Liver (tissue), 3 donors: ENCODE results near the gene GSTO2.

ENCODE experiments used
- FOXA1 ChIP-seq: IDR thresholded peaks from 2 replicates; pipeline ENCODE4 v1.6.1; 2016; ENCODE audit warnings: antibody characterized with exemption
- SP1 ChIP-seq: IDR thresholded peaks from 2 replicates; pipeline ENCODE4 v1.6.1; 2018; ENCODE audit warnings: antibody characterized with exemption, mild to moderate bottlenecking
- TAF1 ChIP-seq: conservative IDR thresholded peaks from 2 replicates; pipeline ENCODE4 v1.6.1; 2016; ENCODE audit warnings: antibody characterized with exemption, mild to moderate bottlenecking
- YY1 ChIP-seq: IDR thresholded peaks from 2 replicates; pipeline ENCODE4 v1.6.1; 2016; ENCODE audit warnings: antibody characterized with exemption, mild to moderate bottlenecking
- TF ChIP-seq, protein P1 (sequence below): fragments of 150-350 bp; IDR thresholded peaks from 2 replicates; pipeline ENCODE4 v1.5.1; 2017; ENCODE audit warnings: improper control_type of control experiment, low read depth, low read length; ENCODE audit not compliant: missing input control
- TF ChIP-seq, protein P2 (sequence below): IDR thresholded peaks from 2 replicates; pipeline ENCODE4 v1.6.1; 2016; ENCODE audit warnings: antibody characterized with exemption
- TF ChIP-seq, protein P3 (sequence below): IDR thresholded peaks from 2 replicates; pipeline ENCODE4 v1.6.1; 2016; ENCODE audit warnings: antibody characterized with exemption
- TF ChIP-seq, protein P4 (sequence below): IDR thresholded peaks from 2 replicates; pipeline ENCODE4 v1.6.1; 2016; ENCODE audit warnings: antibody characterized with exemption, mild to moderate bottlenecking
- TF ChIP-seq, protein P5 (sequence below): IDR thresholded peaks from 2 replicates; pipeline ENCODE4 v1.6.1; 2016; ENCODE audit warnings: antibody characterized with exemption
- donor health status: healthy.
- donor health status: healthy.

DNA sequence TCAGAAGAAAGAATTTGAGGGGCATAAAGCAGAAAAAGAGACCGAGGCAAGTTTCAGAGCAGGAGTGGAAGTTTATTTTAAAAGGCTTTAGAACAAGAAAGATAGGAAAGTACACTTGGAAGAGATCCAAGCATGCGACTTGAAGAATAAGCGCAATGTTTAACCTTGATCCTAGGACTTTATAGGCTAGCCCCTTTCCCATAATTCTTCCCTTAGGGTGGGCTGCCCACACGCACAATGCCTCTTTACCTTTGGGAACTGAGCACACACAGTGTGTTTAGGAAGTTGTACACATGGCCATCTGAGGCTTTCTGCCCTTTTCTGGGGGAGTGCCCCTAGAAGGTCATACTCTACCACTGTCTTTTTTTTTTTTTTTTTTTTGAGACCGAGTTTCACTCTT, 25.5 kb upstream of the GSTO2 start:
- TF ChIP-seq, protein P1, sequence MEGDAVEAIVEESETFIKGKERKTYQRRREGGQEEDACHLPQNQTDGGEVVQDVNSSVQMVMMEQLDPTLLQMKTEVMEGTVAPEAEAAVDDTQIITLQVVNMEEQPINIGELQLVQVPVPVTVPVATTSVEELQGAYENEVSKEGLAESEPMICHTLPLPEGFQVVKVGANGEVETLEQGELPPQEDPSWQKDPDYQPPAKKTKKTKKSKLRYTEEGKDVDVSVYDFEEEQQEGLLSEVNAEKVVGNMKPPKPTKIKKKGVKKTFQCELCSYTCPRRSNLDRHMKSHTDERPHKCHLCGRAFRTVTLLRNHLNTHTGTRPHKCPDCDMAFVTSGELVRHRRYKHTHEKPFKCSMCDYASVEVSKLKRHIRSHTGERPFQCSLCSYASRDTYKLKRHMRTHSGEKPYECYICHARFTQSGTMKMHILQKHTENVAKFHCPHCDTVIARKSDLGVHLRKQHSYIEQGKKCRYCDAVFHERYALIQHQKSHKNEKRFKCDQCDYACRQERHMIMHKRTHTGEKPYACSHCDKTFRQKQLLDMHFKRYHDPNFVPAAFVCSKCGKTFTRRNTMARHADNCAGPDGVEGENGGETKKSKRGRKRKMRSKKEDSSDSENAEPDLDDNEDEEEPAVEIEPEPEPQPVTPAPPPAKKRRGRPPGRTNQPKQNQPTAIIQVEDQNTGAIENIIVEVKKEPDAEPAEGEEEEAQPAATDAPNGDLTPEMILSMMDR: no peak
- TF ChIP-seq, protein P2, sequence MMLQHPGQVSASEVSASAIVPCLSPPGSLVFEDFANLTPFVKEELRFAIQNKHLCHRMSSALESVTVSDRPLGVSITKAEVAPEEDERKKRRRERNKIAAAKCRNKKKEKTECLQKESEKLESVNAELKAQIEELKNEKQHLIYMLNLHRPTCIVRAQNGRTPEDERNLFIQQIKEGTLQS: no peak
- TF ChIP-seq YY1 (no peak), FOXA1 (no peak), SP1 (no peak), TAF1 (no peak)
- TF ChIP-seq, protein P3, sequence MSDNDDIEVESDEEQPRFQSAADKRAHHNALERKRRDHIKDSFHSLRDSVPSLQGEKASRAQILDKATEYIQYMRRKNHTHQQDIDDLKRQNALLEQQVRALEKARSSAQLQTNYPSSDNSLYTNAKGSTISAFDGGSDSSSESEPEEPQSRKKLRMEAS: no peak
- TF ChIP-seq, protein P4, sequence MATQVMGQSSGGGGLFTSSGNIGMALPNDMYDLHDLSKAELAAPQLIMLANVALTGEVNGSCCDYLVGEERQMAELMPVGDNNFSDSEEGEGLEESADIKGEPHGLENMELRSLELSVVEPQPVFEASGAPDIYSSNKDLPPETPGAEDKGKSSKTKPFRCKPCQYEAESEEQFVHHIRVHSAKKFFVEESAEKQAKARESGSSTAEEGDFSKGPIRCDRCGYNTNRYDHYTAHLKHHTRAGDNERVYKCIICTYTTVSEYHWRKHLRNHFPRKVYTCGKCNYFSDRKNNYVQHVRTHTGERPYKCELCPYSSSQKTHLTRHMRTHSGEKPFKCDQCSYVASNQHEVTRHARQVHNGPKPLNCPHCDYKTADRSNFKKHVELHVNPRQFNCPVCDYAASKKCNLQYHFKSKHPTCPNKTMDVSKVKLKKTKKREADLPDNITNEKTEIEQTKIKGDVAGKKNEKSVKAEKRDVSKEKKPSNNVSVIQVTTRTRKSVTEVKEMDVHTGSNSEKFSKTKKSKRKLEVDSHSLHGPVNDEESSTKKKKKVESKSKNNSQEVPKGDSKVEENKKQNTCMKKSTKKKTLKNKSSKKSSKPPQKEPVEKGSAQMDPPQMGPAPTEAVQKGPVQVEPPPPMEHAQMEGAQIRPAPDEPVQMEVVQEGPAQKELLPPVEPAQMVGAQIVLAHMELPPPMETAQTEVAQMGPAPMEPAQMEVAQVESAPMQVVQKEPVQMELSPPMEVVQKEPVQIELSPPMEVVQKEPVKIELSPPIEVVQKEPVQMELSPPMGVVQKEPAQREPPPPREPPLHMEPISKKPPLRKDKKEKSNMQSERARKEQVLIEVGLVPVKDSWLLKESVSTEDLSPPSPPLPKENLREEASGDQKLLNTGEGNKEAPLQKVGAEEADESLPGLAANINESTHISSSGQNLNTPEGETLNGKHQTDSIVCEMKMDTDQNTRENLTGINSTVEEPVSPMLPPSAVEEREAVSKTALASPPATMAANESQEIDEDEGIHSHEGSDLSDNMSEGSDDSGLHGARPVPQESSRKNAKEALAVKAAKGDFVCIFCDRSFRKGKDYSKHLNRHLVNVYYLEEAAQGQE: no peak
- TF ChIP-seq, protein P5, sequence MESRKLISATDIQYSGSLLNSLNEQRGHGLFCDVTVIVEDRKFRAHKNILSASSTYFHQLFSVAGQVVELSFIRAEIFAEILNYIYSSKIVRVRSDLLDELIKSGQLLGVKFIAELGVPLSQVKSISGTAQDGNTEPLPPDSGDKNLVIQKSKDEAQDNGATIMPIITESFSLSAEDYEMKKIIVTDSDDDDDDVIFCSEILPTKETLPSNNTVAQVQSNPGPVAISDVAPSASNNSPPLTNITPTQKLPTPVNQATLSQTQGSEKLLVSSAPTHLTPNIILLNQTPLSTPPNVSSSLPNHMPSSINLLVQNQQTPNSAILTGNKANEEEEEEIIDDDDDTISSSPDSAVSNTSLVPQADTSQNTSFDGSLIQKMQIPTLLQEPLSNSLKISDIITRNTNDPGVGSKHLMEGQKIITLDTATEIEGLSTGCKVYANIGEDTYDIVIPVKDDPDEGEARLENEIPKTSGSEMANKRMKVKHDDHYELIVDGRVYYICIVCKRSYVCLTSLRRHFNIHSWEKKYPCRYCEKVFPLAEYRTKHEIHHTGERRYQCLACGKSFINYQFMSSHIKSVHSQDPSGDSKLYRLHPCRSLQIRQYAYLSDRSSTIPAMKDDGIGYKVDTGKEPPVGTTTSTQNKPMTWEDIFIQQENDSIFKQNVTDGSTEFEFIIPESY: no peak
